GM10248 (cell line): Measurements from ENCODE around the gene SNX8.

Experiments
- CTCF ChIA-PET: fragments of 300-600 bp; sonication (Branson Sonifier 250); formaldehyde crosslinking; extraction: SDS; loops from one replicate; lab custom pipeline; 2021; ENCODE audit warnings: antibody characterized with exemption; lab: Yijun Ruan, JAX
- POLR2A ChIA-PET: fragments of 350-650 bp; sonication (Branson Sonifier 250); formaldehyde crosslinking; extraction: SDS; loops from one replicate; lab custom pipeline; 2020; ENCODE audit warnings: antibody characterized with exemption; lab: Yijun Ruan, JAX
- DNase-seq: peaks from one replicate; pipeline ENCODE4 v3.0.0; 2012; ENCODE audit errors: extremely low spot score
- CTCF ChIP-seq: IDR thresholded peaks from 2 replicates; pipeline ENCODE4 v1.5.1; 2012; ENCODE audit warnings: mild to moderate bottlenecking, low read depth; ENCODE audit errors: extremely low read depth, missing control alignments, control extremely low read depth

Gene SNX8

GRCh38 chr7:2257046-2257551, 57.1 kb downstream of the SNX8 start:
- DNase-seq = no peak
- POLR2A ChIA-PET = no interaction called here
- TF ChIP-seq CTCF = no peak
- CTCF ChIA-PET = interaction anchor here (1.0 to 2.0 kb wide), 2 partner anchors 9 to 20 kb away, joined by 3 to 9 read pairs; no protein-coding TSS in a partner anchor

- CTCF ChIA-PET = interaction anchor here (2.0 kb wide), 1 partner anchor 8 kb away, joined by 9 read pairs; no protein-coding TSS in a partner anchor
- no peak for TF ChIP-seq CTCF
- POLR2A ChIA-PET = no interaction called here
- no peak for DNase-seq
Measured at GRCh38 chr7:2256306-2257045, 57.8 kb downstream of the SNX8 start.

- POLR2A ChIA-PET = interaction anchor here (1.1 kb wide), 1 partner anchor 57 kb away, joined by 3 read pairs; no protein-coding TSS in a partner anchor
- no peak for TF ChIP-seq CTCF
- DNase-seq = no peak
- CTCF ChIA-PET = interaction anchor here (2.8 kb wide), 1 partner anchor 92 kb away, joined by 8 read pairs; no protein-coding TSS in a partner anchor
Measured at GRCh38 chr7:2255145-2256139, 58.8 kb downstream of the SNX8 start.

- no peak for TF ChIP-seq CTCF
- no peak for DNase-seq
- ChIA-PET CTCF (interaction anchor here (2.8 kb wide), 1 partner anchor 93 kb away, joined by 8 read pairs; no protein-coding TSS in a partner anchor), POLR2A (interaction anchor here (1.1 kb wide), 1 partner anchor 58 kb away, joined by 3 read pairs; no protein-coding TSS in a partner anchor)
Measured at GRCh38 chr7:2254429-2255144, 59.7 kb downstream of the SNX8 start.

- ChIA-PET POLR2A (no interaction called here), CTCF (interaction anchor here (2.8 kb wide), 1 partner anchor 94 kb away, joined by 8 read pairs; no protein-coding TSS in a partner anchor)
- DNase-seq = no peak
- TF ChIP-seq CTCF = no peak
Measured at GRCh38 chr7:2253525-2254244, 60.6 kb downstream of the SNX8 start.
